RWPE2 (cell line): ENCODE measurements around the gene ELAVL3.
A peak's percentile ranks its signal among the peaks of the same experiment; 100 is the strongest.

Experiments used
- ATAC-seq: fragments of 200-7000 bp; cut with Tn5 transposase; 3 replicates; pipeline ENCODE4 v1.9.1; 2021; ENCODE audit warnings: low read depth
- DNase-seq: peaks from one replicate; pipeline ENCODE4 v3.0.0-alpha.2; 2020; ENCODE audit warnings: low spot score
- H3K27ac ChIP-seq: fragments of 450-650 bp; 2 replicates; pipeline ENCODE4 v1.5.1; 2017; ENCODE audit warnings: mild to moderate bottlenecking; ENCODE audit not compliant: poor library complexity, severe bottlenecking
- H3K27me3 ChIP-seq: fragments of 250-450 bp; sonication (Bioruptor Pico); 2 replicates; pipeline ENCODE4 v1.5.1; 2021; ENCODE audit warnings: mild to moderate bottlenecking, moderate library complexity; ENCODE audit not compliant: insufficient read depth, poor library complexity, severe bottlenecking
- H3K36me3 ChIP-seq: fragments of 250-450 bp; sonication (Bioruptor Pico); 2 replicates; pipeline ENCODE4 v1.5.1; 2020; ENCODE audit warnings: low read depth, mild to moderate bottlenecking, moderate library complexity
- H3K4me1 ChIP-seq: fragments of 250-450 bp; sonication (Bioruptor Pico); 2 replicates; pipeline ENCODE4 v1.5.1; 2021; ENCODE audit warnings: mild to moderate bottlenecking, moderate library complexity; ENCODE audit not compliant: insufficient read depth, poor library complexity, severe bottlenecking
- H3K4me3 ChIP-seq: fragments of 250-450 bp; sonication (Bioruptor Pico); 2 replicates; pipeline ENCODE4 v1.5.1; 2021; ENCODE audit warnings: mild to moderate bottlenecking, moderate library complexity; ENCODE audit not compliant: severe bottlenecking
- H3K9me3 ChIP-seq: fragments of 250-450 bp; sonication (Bioruptor Pico); 2 replicates; pipeline ENCODE4 v1.5.1; 2021; ENCODE audit warnings: mild to moderate bottlenecking, moderate library complexity; ENCODE audit not compliant: severe bottlenecking
- CTCF ChIP-seq: fragments of 450-650 bp; IDR thresholded peaks from one replicate; pipeline ENCODE4 v1.5.1; 2017; ENCODE audit warnings: mild to moderate bottlenecking, moderate library complexity; ENCODE audit not compliant: poor library complexity, severe bottlenecking

The ELAVL3 gene

GRCh38 chr19:11499220-11499726 lies 18.4 kb upstream of the ELAVL3 start:
- Histone ChIP-seq H3K36me3 (no peaks in the 10 kb centered on the region; the same call in 1 of the 2 replicates), H3K9me3 (no peaks in the 10 kb centered on the region), H3K4me1 (no peaks in the 10 kb centered on the region), H3K27me3 (no peaks in the 10 kb centered on the region), H3K4me3 (no peak overlapping the region), H3K27ac (no peak overlapping the region)
- ATAC-seq (no peak), DNase-seq (no peak)
- TF ChIP-seq CTCF = no peak

GRCh38 chr19:11496391-11497163 lies 15.7 kb upstream of the ELAVL3 start:
- no peak for DNase-seq
- H3K27ac ChIP-seq = no peak overlapping the region
- no peaks in the 10 kb centered on the region for H3K4me1 ChIP-seq

GRCh38 chr19:11495885-11496284 lies 15.0 kb upstream of the ELAVL3 start:
- H3K36me3 ChIP-seq = no peaks in the 10 kb centered on the region; the same call in 1 of the 2 replicates
- H3K27ac ChIP-seq = no peak overlapping the region
- no peak for DNase-seq
- H3K27me3 ChIP-seq = no peaks in the 10 kb centered on the region
- no peak for TF ChIP-seq CTCF
- no peaks in the 10 kb centered on the region for H3K9me3 ChIP-seq
- ATAC-seq = no peak
- H3K4me3 ChIP-seq = no peak overlapping the region
- H3K4me1 ChIP-seq = no peaks in the 10 kb centered on the region

More at GRCh38 chr19:11496391-11497163, 15.7 kb upstream of the ELAVL3 start:
- TF ChIP-seq CTCF = peak; percentile 68
- H3K27me3 ChIP-seq = no peaks in the 10 kb centered on the region
- no peaks in the 10 kb centered on the region for H3K9me3 ChIP-seq
- H3K36me3 ChIP-seq = no peaks in the 10 kb centered on the region; the same call in 1 of the 2 replicates
- H3K4me3 ChIP-seq = no peak overlapping the region
- peak; percentile 88 for ATAC-seq

- H3K27me3 ChIP-seq = no peaks in the 10 kb centered on the region
- no peaks in the 10 kb centered on the region for H3K4me1 ChIP-seq
- no peaks in the 10 kb centered on the region; the same call in 1 of the 2 replicates for H3K36me3 ChIP-seq
- H3K4me3 ChIP-seq = no peak overlapping the region
- H3K9me3 ChIP-seq = no peaks in the 10 kb centered on the region
- DNase-seq (no peak), ATAC-seq (no peak)
- no peak for TF ChIP-seq CTCF
- H3K27ac ChIP-seq = no peak overlapping the region
These were observed 14.6 kb upstream of the ELAVL3 start for GRCh38 chr19:11495481-11495880.

- H3K4me3 ChIP-seq = no peak overlapping the region
- ATAC-seq (no peak), DNase-seq (no peak)
- no peak for TF ChIP-seq CTCF
- no peak overlapping the region for H3K27ac ChIP-seq
- no peaks in the 10 kb centered on the region for H3K27me3 ChIP-seq
- no peaks in the 10 kb centered on the region for H3K4me1 ChIP-seq
- no peaks in the 10 kb centered on the region; the same call in 1 of the 2 replicates for H3K36me3 ChIP-seq
- H3K9me3 ChIP-seq = no peaks in the 10 kb centered on the region
These were observed 13.9 kb upstream of the ELAVL3 start for GRCh38 chr19:11494634-11495285.
